Coronary artery (tissue), 2 donors: ENCODE data around the gene WIPF1.

Source experiments
- DNase-seq: peaks from one replicate; pipeline ENCODE4 v3.0.0-alpha.2; 2017; ENCODE audit warnings: low spot score
- H3K27ac ChIP-seq, 2 donors: fragments of 200-600 bp; sonication (generic); one replicate each; pipeline ENCODE4 v1.5.1; 2016 to 2019
- H3K4me3 ChIP-seq: fragments of 200-600 bp; sonication (generic); 2 replicates; pipeline ENCODE4 v1.5.1; 2016; ENCODE audit warnings: mild to moderate bottlenecking, moderate library complexity
- TF ChIP-seq, protein P1 (sequence below): fragments of 200-600 bp; sonication (generic); IDR thresholded peaks from one replicate; pipeline ENCODE4 v1.5.1; 2019; ENCODE audit warnings: antibody characterized with exemption

WIPF1 gene

GRCh38 chr2:174593574-174594203 lies 3.9 kb downstream of the WIPF1 start:
- DNase-seq: no peak
- Histone ChIP-seq H3K27ac (peak overlapping the region; percentile 50 to 56), H3K4me3 (peak overlapping the region; percentile 25)
- TF ChIP-seq, protein P1, sequence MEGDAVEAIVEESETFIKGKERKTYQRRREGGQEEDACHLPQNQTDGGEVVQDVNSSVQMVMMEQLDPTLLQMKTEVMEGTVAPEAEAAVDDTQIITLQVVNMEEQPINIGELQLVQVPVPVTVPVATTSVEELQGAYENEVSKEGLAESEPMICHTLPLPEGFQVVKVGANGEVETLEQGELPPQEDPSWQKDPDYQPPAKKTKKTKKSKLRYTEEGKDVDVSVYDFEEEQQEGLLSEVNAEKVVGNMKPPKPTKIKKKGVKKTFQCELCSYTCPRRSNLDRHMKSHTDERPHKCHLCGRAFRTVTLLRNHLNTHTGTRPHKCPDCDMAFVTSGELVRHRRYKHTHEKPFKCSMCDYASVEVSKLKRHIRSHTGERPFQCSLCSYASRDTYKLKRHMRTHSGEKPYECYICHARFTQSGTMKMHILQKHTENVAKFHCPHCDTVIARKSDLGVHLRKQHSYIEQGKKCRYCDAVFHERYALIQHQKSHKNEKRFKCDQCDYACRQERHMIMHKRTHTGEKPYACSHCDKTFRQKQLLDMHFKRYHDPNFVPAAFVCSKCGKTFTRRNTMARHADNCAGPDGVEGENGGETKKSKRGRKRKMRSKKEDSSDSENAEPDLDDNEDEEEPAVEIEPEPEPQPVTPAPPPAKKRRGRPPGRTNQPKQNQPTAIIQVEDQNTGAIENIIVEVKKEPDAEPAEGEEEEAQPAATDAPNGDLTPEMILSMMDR: no peak

GRCh38 chr2:174593041-174593440 lies 4.6 kb downstream of the WIPF1 start:
- peak overlapping the region in 1 of 2 donors; percentile 50 for H3K27ac ChIP-seq
- no peak overlapping the region for H3K4me3 ChIP-seq
- TF ChIP-seq, protein P1: no peak
- DNase-seq: no peak

- TF ChIP-seq, protein P1: no peak
- no peak for DNase-seq
- H3K4me3 ChIP-seq: peak overlapping the region; percentile 11
- peak overlapping the region in 1 of 2 donors; percentile 29 for H3K27ac ChIP-seq
These were observed 5.9 kb downstream of the WIPF1 start for GRCh38 chr2:174591740-174592139.

DNA sequence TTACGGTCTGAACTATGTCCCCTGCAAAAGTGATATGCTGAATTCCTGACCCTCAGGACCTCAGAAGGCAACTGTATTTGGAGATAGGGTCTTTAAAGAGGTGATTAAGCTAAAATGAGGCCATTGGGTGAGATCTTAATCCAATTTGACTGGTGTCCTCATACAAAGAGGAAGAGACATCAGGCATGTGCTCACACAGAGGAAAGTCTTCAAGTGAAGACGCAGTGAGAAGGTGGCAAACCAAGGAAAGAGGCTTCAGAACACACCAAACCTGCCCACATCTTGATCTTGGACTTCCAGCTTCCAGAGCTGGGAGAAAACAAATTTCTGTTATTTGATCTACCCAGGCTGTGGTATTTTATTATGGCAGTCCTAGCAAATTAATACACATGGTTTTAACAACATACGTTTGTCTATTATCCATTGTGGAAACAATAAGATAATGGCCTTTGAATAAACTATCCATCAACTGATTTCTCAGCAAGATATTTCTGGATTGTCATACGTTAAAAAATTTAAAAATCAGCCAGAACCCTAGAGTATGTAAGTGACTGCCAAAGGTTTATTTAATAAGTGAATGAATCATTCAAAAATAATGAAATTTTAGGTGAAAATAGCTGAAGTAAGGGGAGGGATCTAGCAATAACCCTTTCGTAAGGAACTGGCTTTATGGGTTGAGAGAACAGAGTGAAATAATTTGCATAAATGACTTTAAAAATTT lies 6.5 kb downstream of the WIPF1 start:
- DNase-seq: no peak
- H3K4me3 ChIP-seq: peak overlapping the region; percentile 11
- TF ChIP-seq, protein P1: no peak
- peak overlapping the region in 1 of 2 donors; percentile 29 for H3K27ac ChIP-seq

DNA sequence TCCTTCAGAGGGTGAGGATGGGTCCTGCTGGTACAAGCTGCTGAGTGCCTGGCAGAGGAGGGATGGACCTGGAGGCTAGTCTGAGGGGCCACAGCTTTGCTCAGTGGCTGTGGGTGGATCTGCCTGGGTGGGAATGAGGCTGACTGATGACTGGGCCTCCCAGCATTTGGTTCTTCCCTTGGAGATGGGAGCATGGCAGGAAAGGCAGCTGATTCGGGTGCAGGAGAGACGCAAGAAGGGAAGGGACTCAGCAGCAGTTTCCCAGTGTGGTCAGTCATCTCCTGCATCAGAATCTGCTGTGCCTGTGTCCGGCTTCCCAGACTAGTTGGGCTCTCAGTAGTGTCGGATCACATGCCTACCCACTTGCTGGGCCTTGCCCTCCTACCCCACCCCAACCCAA lies 7.3 kb downstream of the WIPF1 start:
- no peak for DNase-seq
- Histone ChIP-seq H3K27ac (peak overlapping the region in 1 of 2 donors; percentile 54), H3K4me3 (no peak overlapping the region)
- TF ChIP-seq, protein P1: no peak

- TF ChIP-seq, protein P1: no peak
- DNase-seq: no peak
- peak overlapping the region in 1 of 2 donors; percentile 55 for H3K27ac ChIP-seq
- H3K4me3 ChIP-seq: no peak overlapping the region
These were observed 8.3 kb downstream of the WIPF1 start for GRCh38 chr2:174589334-174589733.

DNA sequence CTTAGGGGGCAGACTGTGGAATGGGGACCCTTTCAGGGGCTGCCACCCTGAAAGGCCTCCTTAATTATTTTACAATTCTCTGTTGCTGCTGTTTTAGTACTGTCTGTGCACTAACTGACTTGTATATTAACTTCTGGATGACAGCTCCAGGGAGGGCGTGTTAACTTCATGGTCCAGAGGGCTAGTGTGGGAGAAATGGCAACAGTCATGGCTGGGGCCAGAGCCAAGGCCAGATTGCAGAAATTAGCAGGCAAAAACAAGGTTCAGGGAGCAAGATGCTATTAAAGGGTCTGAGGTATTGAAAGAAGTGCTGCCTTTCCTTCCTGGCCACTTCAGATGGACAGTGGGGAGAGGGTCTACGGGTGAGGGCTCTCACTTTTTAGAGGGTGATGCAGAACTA lies 9.1 kb downstream of the WIPF1 start:
- Histone ChIP-seq H3K27ac (peak overlapping the region in 1 of 2 donors; percentile 55), H3K4me3 (no peak overlapping the region)
- DNase-seq: no peak
- TF ChIP-seq, protein P1: no peak
